ENCODE results near the gene PDE12.

- TF ChIP-seq CTCF (conservative IDR thresholded peaks at IDR 0.05; ENCODE audit: low read depth, low read length) = no peak
- TF ChIP-seq EZH2 (IDR thresholded peaks at IDR 0.05; ENCODE audit: low read length, unreplicated experiment) = no peak
- TF ChIP-seq EZH2phosphoT487 (IDR thresholded peaks at IDR 0.05; ENCODE audit: borderline replicate concordance, low read length) = no peak
Observed at GRCh38 chr3:57555306-57555705, 768 bp upstream of the PDE12 start.

Data from PC-3 (cell line).